GM10266 (cell line): ENCODE results near the gene ABCG2.

Experiments
- DNase-seq: peaks from one replicate; pipeline ENCODE4 v3.0.0; 2012; ENCODE audit errors: extremely low spot score
- TF ChIP-seq, protein P1 (sequence below): IDR thresholded peaks from 2 replicates; pipeline ENCODE4 v1.5.1; 2012; ENCODE audit warnings: mild to moderate bottlenecking, low read depth; ENCODE audit not compliant: control insufficient read depth, insufficient read depth; ENCODE audit errors: missing control alignments

The ABCG2 gene

GRCh38 chr4:88158489-88159228 is at the start of gene ABCG2:
Gene ABCG2 (minus strand): TSS chr4:88158639. CDS start chr4:88139995, 18,644 bp downstream.
- DNase-seq: peak; percentile 47
- TF ChIP-seq, protein P1, sequence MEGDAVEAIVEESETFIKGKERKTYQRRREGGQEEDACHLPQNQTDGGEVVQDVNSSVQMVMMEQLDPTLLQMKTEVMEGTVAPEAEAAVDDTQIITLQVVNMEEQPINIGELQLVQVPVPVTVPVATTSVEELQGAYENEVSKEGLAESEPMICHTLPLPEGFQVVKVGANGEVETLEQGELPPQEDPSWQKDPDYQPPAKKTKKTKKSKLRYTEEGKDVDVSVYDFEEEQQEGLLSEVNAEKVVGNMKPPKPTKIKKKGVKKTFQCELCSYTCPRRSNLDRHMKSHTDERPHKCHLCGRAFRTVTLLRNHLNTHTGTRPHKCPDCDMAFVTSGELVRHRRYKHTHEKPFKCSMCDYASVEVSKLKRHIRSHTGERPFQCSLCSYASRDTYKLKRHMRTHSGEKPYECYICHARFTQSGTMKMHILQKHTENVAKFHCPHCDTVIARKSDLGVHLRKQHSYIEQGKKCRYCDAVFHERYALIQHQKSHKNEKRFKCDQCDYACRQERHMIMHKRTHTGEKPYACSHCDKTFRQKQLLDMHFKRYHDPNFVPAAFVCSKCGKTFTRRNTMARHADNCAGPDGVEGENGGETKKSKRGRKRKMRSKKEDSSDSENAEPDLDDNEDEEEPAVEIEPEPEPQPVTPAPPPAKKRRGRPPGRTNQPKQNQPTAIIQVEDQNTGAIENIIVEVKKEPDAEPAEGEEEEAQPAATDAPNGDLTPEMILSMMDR: no peak

DNA sequence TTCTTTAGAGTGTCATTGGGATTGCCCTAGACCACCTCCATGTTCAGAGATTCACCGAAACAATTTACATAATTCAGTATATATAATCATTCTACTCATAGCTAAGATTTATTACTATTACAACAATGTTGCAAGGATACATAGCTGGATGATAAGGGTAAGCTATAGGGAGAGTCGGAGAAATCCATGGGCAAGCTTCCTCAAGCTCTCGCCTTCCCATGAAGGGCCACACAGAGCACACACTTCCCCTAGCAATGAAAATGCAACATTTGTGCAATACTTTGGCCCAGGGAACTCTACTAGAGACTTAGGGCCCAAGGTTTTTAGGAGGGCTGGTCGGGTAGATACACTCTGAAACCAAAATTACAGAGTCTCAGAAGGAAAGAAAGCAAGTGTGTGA is 49.7 kb upstream of the ABCG2 start:
- DNase-seq: no peak
- TF ChIP-seq, protein P1: no peak

DNA sequence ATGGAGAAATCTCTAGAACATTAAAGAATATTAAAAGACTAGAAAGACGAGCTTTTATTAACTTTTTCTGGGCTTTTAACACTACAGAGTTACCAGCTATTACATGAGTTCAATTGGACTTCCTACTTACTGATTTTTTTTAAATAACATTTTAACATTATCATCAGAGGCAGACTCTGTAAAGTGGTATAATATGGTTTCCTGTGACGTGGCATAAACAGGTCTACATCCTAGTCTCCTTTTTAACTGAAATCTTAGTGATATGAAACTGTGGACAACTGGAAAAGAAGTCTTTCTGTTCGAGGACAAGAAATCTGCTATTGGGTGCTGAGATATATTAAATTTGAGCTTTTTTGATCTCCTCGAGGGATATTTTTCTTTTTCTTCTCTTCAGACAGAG is 48.7 kb upstream of the ABCG2 start:
- TF ChIP-seq, protein P1: no peak
- DNase-seq: no peak

DNA sequence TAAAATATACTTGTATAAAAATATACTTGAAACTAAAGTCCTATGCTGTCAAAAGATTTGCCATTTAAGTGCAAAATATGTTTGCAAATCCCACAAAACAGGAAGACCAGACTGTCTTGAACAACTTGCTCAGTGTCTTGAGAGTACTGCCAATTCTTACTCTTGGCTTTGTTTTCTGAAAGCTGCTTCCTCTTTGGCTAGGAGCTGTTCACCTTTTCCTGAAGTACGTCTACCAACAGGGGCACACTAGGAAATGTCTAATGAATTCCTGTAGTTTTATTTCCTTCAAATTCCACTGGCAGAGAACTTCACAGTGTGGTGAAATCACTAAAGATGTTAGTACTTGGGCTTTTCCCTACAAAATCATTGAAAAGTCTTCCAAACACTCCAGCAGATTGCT is 46.4 kb upstream of the ABCG2 start:
- TF ChIP-seq, protein P1: no peak
- no peak for DNase-seq

- no peak for DNase-seq
- TF ChIP-seq, protein P1: no peak
Measured at GRCh38 chr4:88202443-88202842, 44.0 kb upstream of the ABCG2 start.

GRCh38 chr4:88200186-88200585 is 41.7 kb upstream of the ABCG2 start:
- TF ChIP-seq, protein P1: no peak
- no peak for DNase-seq

DNA sequence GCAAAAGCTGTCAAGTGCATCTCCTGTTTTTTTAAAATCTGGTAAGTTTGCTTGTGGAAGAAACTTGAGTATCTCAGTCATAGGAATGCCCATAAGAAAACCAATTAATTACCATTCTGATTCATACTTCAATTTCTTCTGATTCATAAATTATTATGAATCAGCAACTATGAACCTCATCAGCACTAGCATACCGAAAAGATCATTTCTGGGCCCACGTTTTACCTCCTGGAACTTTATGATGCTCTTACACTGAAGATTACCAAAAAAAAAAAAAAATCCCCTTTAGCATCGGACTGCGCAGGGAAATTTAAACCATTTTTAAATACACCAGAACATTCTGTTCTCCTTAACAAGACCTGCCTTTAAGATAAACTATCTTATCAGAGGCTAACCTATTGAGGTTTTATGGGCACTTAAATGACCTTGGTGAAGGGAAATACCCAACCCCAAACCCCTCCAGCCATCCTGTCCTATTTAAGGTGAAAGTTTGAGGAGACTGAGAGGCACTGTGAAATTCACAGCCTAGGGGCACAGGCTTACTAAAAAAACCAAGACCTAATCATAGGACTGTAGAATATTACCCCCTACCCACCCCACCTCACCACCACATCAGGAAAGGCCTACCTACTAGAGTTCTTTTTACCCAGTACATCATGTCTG is 38.2 kb upstream of the ABCG2 start:
- DNase-seq: no peak
- TF ChIP-seq, protein P1: no peak
